GM04504 (cell line): Measurements from ENCODE around the gene ZMIZ1.

Experiments
- DNase-seq: peaks from one replicate; pipeline ENCODE4 v3.0.0-alpha.2; 2012; ENCODE audit warnings: low read depth

ZMIZ1 gene

GRCh38 chr10:79119306-79119705, 50.5 kb downstream of the ZMIZ1 start:
- no peak for DNase-seq

GRCh38 chr10:79123547-79123963, 54.8 kb downstream of the ZMIZ1 start:
- no peak for DNase-seq

- no peak for DNase-seq
Measured at GRCh38 chr10:79124066-79124465, 55.3 kb downstream of the ZMIZ1 start.

DNA sequence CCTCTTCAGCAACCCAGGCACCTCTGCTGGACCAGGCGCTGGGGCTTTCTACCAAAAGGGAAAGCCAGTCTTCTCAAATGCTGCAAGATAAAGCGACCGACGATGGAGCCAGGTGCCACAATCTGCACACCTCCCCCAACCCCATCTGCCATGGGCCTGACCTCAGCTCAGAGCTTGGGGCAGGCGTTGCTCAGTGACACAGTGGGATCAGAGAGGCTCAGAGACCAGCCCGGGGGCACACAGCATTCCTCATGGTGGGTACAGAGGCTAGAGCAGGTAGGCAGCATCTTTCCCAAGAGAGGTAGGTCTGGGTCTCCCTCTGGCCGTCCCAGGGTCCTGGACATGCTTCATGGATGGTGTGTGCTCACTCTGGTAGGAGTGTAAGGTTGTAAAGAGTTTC, 56.3 kb downstream of the ZMIZ1 start:
- DNase-seq = no peak

DNA sequence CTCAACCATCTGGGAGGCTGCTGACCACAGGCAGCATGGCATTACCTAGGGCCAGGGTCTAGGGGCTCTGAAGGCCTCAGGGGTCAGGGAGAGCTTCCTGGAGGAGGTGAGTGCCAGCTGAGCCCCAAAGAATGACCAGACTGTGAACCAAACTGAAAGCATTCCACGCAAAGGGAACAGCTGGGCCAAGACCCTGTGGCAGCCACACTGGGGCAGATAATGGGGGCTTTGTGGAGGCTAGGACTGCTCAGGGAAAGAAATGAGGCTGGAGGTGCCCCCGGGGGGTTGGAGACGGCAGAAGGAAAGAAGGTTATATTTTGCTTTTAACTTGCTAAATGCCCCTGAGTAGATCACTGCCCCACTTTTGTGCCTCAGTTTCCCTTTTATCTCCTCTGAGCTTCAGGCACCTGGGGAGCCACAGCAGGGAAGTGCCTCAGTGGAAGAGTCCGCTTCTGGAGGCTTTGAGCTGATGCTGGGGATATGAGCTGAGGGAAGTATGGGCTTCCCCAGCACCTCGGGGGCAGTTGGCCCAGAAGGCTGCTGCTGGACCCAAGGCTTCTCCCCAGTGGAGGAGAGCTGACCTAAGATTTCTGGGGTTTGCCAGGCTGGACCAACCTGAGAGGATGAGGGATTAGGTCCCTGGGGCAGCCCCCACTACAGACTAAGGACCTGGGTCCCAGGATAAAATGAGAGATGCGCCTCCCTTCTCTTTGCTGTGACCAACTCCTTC, 57.8 kb downstream of the ZMIZ1 start:
- no peak for DNase-seq

- DNase-seq = no peak
Measured at GRCh38 chr10:79127151-79127961, 58.6 kb downstream of the ZMIZ1 start.

GRCh38 chr10:79128241-79128922, 59.6 kb downstream of the ZMIZ1 start:
- DNase-seq = no peak

- no peak for DNase-seq
Measured at GRCh38 chr10:79128923-79129305, 60.1 kb downstream of the ZMIZ1 start.

DNA sequence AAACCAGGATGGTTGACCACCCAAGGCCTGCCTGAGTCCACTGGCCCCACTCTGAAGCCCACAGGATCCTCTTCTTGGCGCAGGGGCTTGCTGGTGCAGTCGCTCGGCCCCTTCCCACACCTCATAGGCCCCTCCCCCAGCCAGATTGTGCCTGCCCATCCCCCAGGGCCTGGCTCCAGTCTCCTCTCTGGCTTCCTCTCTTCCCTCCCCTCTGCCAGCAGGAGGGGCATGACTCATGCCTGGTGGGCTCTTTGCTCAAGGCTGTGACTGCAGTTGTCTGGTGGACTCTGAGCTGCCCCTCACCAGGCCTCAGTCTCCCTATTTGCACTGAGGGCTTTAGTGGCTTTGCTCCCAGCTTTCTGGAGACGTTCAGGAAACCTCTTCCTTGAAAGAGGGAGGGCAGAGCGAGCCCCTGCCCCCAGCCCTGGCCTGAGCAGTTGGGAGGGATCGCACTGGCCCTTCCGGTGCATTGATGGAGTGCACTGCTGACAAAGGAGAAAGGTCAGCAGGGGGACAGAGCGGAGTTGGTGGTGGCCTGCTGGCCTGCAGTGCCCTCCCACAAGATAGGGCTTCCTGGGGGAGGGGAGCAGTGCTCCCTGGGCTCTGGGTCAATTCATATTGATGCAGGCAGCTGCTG, 60.7 kb downstream of the ZMIZ1 start:
- DNase-seq = no peak

DNA sequence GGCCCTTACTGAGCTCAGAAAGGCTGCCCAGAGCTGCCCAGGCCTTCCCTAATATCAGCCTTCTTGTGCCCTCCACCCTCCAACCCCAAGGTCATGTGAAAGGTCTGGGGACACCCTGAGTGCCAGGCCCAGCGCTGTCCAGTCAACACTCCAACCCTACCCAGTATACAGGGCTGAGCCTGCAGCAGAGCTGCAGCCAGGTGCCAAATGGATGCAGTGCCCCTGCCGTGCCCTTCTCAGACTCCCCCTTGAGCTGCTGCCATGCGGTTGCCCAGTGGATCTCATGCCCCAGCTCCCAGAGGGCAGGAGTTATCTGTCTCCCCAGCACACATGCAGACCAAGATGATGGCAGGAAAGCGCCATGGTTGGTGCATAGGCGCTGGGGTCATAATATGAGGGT, 61.5 kb downstream of the ZMIZ1 start:
- DNase-seq = no peak

DNA sequence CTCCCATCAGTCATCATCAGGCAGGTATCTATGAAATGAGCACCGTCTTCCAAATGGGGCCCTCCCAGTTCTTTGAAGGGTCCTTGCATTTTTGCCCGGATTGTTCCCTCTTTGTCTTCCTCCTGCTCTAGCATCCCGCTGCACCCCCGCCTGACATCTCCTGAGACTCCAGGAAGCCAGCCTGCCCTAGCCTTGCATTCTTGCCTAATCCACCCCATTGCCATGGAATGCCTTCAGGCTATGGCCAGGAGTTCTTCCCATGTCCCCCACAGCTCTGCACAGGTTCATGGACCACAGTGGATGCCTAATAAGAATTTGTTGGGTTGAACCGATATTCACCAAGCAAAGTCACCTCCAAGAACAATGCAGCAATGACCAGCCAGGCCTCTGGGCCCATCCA, 62.1 kb downstream of the ZMIZ1 start:
- DNase-seq = no peak

- DNase-seq = no peak
Measured at GRCh38 chr10:79131836-79132631, 63.3 kb downstream of the ZMIZ1 start.

GRCh38 chr10:79132681-79133381, 64.1 kb downstream of the ZMIZ1 start:
- no peak for DNase-seq

GRCh38 chr10:79133416-79133815, 64.7 kb downstream of the ZMIZ1 start:
- no peak for DNase-seq

GRCh38 chr10:79135790-79136189, 67.0 kb downstream of the ZMIZ1 start:
- no peak for DNase-seq

DNA sequence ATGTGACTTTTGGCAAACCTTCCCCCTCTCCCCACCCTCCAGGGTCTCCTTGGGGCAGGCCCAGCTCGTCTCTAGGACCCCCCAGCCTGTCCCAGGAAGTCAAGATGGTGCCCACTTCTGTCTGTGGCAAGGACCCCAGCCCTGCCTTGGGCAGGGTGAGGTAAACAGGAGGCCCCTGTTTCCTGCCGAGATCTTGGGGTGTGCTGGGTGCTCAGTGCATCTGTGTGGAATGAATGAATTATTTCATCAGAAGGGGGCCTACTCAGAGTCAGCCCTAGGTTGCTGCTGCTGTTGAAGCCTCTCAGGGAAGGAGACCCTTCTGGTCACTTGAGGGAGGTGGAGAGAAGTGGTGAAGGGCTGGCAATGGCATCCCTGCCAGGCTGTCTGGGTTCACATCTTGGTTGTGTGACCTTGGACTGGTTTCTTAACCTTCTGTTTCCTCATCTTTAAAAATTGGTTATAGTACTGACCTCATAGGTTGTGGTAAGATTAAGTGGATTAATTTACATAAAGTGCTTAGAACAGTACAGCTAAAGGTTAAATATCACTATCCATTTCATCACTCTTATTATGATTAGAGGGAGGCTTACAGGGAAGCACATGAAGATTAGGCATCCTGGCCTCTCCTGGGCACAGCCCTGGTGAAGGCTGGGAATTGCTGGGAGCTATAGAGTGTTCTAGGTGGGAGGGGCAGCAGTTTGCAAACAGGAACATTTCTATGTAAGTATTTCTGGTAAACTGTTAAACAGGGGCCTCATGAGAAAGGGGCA, 67.7 kb downstream of the ZMIZ1 start:
- no peak for DNase-seq

DNA sequence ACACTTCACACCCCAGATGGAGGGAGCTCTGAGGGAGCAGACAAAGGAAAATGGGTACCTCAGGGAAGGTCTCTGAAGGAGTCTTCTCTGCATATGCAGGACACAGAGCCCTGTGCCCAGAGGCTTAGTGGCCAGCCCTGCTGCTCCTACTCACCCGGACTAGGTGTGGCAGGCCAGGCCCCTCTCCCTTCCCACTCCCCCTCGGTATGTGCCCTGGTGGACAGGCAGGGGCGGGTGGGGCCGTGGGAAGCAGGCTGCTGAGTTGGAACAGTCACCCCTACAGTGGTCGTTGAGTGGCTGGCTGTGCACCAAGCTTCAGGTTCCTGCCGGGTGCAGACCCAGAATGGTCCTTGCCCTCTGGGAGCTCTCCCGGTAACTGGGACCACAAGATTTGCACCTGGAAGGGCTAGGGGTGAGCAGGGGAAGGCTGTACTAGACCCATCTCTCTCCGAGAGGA, 68.6 kb downstream of the ZMIZ1 start:
- no peak for DNase-seq

- no peak for DNase-seq
Measured at GRCh38 chr10:79137826-79138225, 69.1 kb downstream of the ZMIZ1 start.

DNA sequence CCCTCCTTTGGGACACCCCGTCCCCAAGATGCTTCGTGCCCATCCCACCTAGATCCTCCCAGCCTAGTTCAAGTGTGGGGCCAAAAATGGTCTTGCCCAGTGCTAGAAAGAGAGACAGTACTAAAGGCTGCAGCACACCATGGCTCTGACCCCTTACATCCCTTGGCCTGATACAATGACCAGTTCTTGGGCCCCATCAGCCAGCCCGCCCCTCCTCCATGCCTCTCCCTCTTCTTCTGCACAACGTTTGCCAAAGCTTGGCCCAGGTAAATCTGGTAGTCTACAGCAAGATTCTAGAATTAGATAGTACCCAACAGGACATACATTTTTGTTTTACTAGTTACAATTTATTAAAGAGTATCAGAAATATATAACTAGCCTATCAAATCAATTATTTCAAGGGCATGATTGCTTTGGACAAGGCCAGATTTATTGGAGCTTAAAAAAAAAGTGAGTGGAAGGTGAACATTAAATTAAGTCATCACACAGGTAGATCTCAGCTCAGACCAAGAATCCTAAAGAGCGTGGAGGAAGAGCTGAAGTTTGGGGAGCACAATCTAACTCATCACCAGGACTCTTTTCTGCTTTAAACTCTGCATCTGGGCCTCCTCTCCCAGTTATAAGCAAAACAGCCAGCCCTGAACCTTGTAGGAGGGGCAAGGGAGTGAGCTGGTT, 69.8 kb downstream of the ZMIZ1 start:
- DNase-seq = no peak
